Neuronal stem cell (in vitro differentiated cells): ENCODE measurements around the gene ARHGAP42.

ENCODE experiments used
- DNase-seq: peaks from one replicate; pipeline ENCODE4 v3.0.0-alpha.2; 2013; ENCODE audit warnings: low spot score
- H2AFZ ChIP-seq: one replicate; pipeline ENCODE4 v1.6.1; 2013; ENCODE audit warnings: mild to moderate bottlenecking, low read length, inconsistent platforms
- H2AK5ac ChIP-seq: 2 replicates; pipeline ENCODE4 v1.6.1; 2013; ENCODE audit warnings: low read depth, mild to moderate bottlenecking, inconsistent platforms, low read length, moderate library complexity, mixed read lengths
- H2BK120ac ChIP-seq: 2 replicates; pipeline ENCODE4 v1.6.1; 2013; ENCODE audit warnings: low read depth, mild to moderate bottlenecking, inconsistent platforms, low read length, moderate library complexity, mixed read lengths
- H2BK12ac ChIP-seq: one replicate; pipeline ENCODE4 v1.6.1; 2013; ENCODE audit warnings: low read length, inconsistent platforms
- H2BK15ac ChIP-seq: 2 replicates; pipeline ENCODE4 v1.6.1; 2013; ENCODE audit warnings: mild to moderate bottlenecking, low read length, inconsistent platforms, mixed read lengths
- H2BK5ac ChIP-seq: one replicate; pipeline ENCODE4 v1.6.1; 2013; ENCODE audit warnings: inconsistent platforms, mild to moderate bottlenecking, low read length, moderate library complexity
- H3K14ac ChIP-seq: one replicate; pipeline ENCODE4 v1.6.1; 2013; ENCODE audit warnings: low read length, inconsistent platforms
- H3K18ac ChIP-seq: 2 replicates; pipeline ENCODE4 v1.6.1; 2013; ENCODE audit warnings: low read length, inconsistent platforms
- H3K23ac ChIP-seq: 2 replicates; pipeline ENCODE4 v1.6.1; 2013; ENCODE audit warnings: low read depth, mild to moderate bottlenecking, mixed read lengths, low read length, inconsistent platforms; ENCODE audit not compliant: poor library complexity
- H3K27ac ChIP-seq: replicated peaks from 3 replicates; pipeline ENCODE4 v1.5.1; 2013; ENCODE audit warnings: low read length, inconsistent platforms
- H3K27me3 ChIP-seq, 3 experiments: 2 replicates each; pipeline ENCODE4 v1.6.1; 2013; ENCODE audit warnings: low read length in 3 of 3, mild to moderate bottlenecking in 2 of 3, inconsistent platforms in 1 of 3, low read depth in 1 of 3, mixed read lengths in 1 of 3, moderate library complexity in 1 of 3; ENCODE audit not compliant: control insufficient read depth in 3 of 3, insufficient read depth in 3 of 3
- H3K36me3 ChIP-seq, 2 donors: replicated peaks in 1 of 2; 2 replicates each; pipeline ENCODE4 v1.6.1; 2013; ENCODE audit warnings: low read length in 2 of 2; ENCODE audit not compliant: control insufficient read depth in 2 of 2, insufficient read depth in 2 of 2
- H3K4ac ChIP-seq: 2 replicates; pipeline ENCODE4 v1.6.1; 2013; ENCODE audit warnings: inconsistent platforms, mild to moderate bottlenecking, low read length, moderate library complexity
- H3K4me1 ChIP-seq, 2 donors: 1 replicate in 1 of 2; 2 replicates in 1 of 2; pipeline ENCODE4 v1.6.1; 2013; ENCODE audit warnings: low read length in 2 of 2, low read depth in 1 of 2; ENCODE audit not compliant: control insufficient read depth in 2 of 2, insufficient read depth in 1 of 2
- H3K4me2 ChIP-seq: one replicate; pipeline ENCODE4 v1.6.1; 2013; ENCODE audit warnings: mild to moderate bottlenecking, low read length, inconsistent platforms; ENCODE audit not compliant: insufficient read depth, poor library complexity, severe bottlenecking
- H3K4me3 ChIP-seq, 2 donors: 2 replicates each; pipeline ENCODE4 v1.5.1; 2013; ENCODE audit warnings: low read length in 2 of 2, mild to moderate bottlenecking in 2 of 2, inconsistent platforms in 1 of 2, moderate library complexity in 1 of 2
- H3K79me1 ChIP-seq: one replicate; pipeline ENCODE4 v1.6.1; 2013; ENCODE audit warnings: low read depth, mild to moderate bottlenecking, inconsistent platforms, low read length, moderate library complexity
- H3K9ac ChIP-seq: one replicate; pipeline ENCODE4 v1.6.1; 2013; ENCODE audit warnings: mild to moderate bottlenecking, low read depth, low read length, inconsistent platforms; ENCODE audit not compliant: poor library complexity
- H3K9me3 ChIP-seq, 2 donors: replicated peaks in 1 of 2; 2 replicates each; pipeline versions ENCODE3 to v1.6.1; 2013; ENCODE audit warnings: low read length in 2 of 2, mild to moderate bottlenecking in 2 of 2, inconsistent platforms in 1 of 2, low read depth in 1 of 2, mixed read lengths in 1 of 2, moderate library complexity in 1 of 2; ENCODE audit not compliant: control insufficient read depth in 2 of 2, insufficient read depth in 1 of 2
- H4K8ac ChIP-seq: one replicate; pipeline ENCODE4 v1.6.1; 2013; ENCODE audit warnings: low read depth, mild to moderate bottlenecking, inconsistent platforms, low read length, moderate library complexity
- H4K91ac ChIP-seq: one replicate; pipeline ENCODE4 v1.6.1; 2013; ENCODE audit warnings: low read length, low read depth, mild to moderate bottlenecking, inconsistent platforms; ENCODE audit not compliant: poor library complexity
- WGBS, 2 donors: extraction: QIAGEN DNeasy Blood & Tissue Kit; methylation state at CpG; one replicate each; pipeline ENCODE4 v1.1.7; 2013; ENCODE audit warnings: missing lambda C conversion rate in 2 of 2, mixed read lengths in 1 of 2; ENCODE audit not compliant: insufficient read length in 2 of 2, insufficient replicate concordance in 1 of 2; ENCODE audit errors: extremely low coverage in 2 of 2; 5-methylcytosine and 5-hydroxymethylcytosine counted together

Gene ARHGAP42

DNA sequence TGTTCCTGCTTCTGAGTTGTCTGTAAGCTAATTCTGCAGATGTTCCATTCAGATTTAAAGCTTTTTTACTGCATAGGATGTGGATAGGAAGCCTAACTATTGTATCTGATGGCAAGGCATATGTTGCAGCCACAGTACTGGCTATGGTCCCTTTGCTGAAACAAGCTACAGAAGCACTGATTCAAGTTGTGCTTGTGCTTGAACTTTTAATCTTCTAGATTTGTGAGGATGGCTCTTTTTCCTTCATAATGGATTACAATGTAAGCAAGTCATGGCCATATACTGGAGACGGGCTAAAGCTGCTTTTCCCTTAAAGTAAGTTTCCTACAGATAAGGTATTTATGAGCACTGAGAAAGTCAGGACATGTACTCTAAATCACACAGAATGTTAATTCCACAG lies 303.8 kb downstream of the ARHGAP42 start:
- H3K4ac ChIP-seq = no peak overlapping the region
- no peak overlapping the region for H4K8ac ChIP-seq
- H2AFZ ChIP-seq = no peak overlapping the region
- no CpG with 5 or more reads among the region's 1 CpG for WGBS, 2 donors
- H2BK12ac ChIP-seq = no peak overlapping the region
- no peak overlapping the region for H3K18ac ChIP-seq
- no peak overlapping the region for H2BK120ac ChIP-seq
- no peak overlapping the region for H3K23ac ChIP-seq
- H3K4me3 ChIP-seq = no peak overlapping the region
- no peaks in the 10 kb centered on the region for H3K79me1 ChIP-seq
- no peak overlapping the region for H4K91ac ChIP-seq
- no peaks in the 10 kb centered on the region for H3K9me3 ChIP-seq
- no peak overlapping the region for H3K27ac ChIP-seq
- no peaks in the 10 kb centered on the region for H3K36me3 ChIP-seq
- H3K9ac ChIP-seq = no peak overlapping the region
- H2AK5ac ChIP-seq = no peak overlapping the region
- DNase-seq = no peak
- H2BK15ac ChIP-seq = no peak overlapping the region
- H2BK5ac ChIP-seq = no peak overlapping the region
- no peaks in the 10 kb centered on the region for H3K4me1 ChIP-seq
- no peaks in the 10 kb centered on the region for H3K27me3 ChIP-seq
- H3K14ac ChIP-seq = no peak overlapping the region
- H3K4me2 ChIP-seq = no peak overlapping the region

DNA sequence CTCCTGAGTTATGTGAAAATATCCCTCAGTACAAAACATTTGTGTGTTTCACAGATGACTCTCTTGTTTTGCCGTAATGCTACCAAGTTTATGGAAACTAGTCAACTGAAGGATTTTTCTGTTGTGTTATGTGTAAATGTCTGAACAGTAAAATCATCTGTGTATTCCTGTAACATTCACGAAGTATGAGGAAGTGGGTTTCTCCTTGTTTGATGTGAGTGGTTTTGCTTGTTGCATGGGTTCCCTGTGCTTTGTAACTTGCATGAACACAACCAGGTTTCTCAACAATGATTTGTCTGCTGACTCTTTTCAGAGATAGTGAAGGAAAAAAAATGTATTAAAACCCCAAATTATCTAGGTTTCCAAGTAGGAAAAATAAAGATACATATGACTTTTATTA lies 304.5 kb downstream of the ARHGAP42 start:
- H2BK120ac ChIP-seq = no peak overlapping the region
- H3K4me2 ChIP-seq = no peak overlapping the region
- DNase-seq = no peak
- no peak overlapping the region for H2BK15ac ChIP-seq
- no peak overlapping the region for H2AFZ ChIP-seq
- no peaks in the 10 kb centered on the region for H3K4me1 ChIP-seq
- H3K4ac ChIP-seq = no peak overlapping the region
- no peaks in the 10 kb centered on the region for H3K79me1 ChIP-seq
- H3K4me3 ChIP-seq = no peak overlapping the region
- H2BK12ac ChIP-seq = no peak overlapping the region
- no peak overlapping the region for H2BK5ac ChIP-seq
- no peak overlapping the region for H3K23ac ChIP-seq
- H4K91ac ChIP-seq = no peak overlapping the region
- H3K18ac ChIP-seq = no peak overlapping the region
- H3K9ac ChIP-seq = no peak overlapping the region
- H4K8ac ChIP-seq = no peak overlapping the region
- no peaks in the 10 kb centered on the region for H3K27me3 ChIP-seq
- H2AK5ac ChIP-seq = no peak overlapping the region
- no peaks in the 10 kb centered on the region for H3K36me3 ChIP-seq
- no peak overlapping the region for H3K14ac ChIP-seq
- no peaks in the 10 kb centered on the region for H3K9me3 ChIP-seq
- no peak overlapping the region for H3K27ac ChIP-seq
- no CpG with 5 or more reads among the region's 2 CpGs for WGBS, 2 donors

DNA sequence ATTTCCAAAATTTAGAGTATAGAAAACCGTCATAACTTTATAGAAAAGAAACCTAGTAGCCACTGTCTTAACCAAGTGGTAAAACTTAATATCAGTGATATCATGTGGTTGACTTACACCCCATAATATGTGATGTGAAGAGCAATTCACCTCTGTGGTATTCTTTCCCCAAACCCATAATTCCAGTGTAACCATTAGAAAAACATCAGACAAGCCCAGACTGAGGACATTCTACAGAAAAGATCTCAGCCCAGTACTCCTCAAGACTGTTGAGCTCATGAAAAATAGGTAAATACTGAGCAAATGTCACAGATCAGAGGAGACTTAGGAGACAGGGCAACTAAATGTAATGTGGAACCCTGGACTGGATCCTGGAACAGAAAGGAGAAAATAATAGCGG lies 307.9 kb downstream of the ARHGAP42 start:
- H3K27me3 ChIP-seq = no peaks in the 10 kb centered on the region
- no peak overlapping the region for H3K9ac ChIP-seq
- WGBS, 2 donors = no CpG with 5 or more reads among the region's 2 CpGs
- H2BK120ac ChIP-seq = no peak overlapping the region
- no peak overlapping the region for H2BK15ac ChIP-seq
- no peak overlapping the region for H3K4me2 ChIP-seq
- H2AFZ ChIP-seq = no peak overlapping the region
- H2AK5ac ChIP-seq = no peak overlapping the region
- H3K4me3 ChIP-seq = no peak overlapping the region
- H3K36me3 ChIP-seq = no peaks in the 10 kb centered on the region
- no peak overlapping the region for H2BK12ac ChIP-seq
- H3K23ac ChIP-seq = no peak overlapping the region
- no peak for DNase-seq
- H3K27ac ChIP-seq = no peak overlapping the region
- peaks cover 0 to 5% of the 10 kb centered on the region in 2 donors for H3K4me1 ChIP-seq
- no peaks in the 10 kb centered on the region for H3K9me3 ChIP-seq
- no peak overlapping the region for H3K4ac ChIP-seq
- H3K79me1 ChIP-seq = no peaks in the 10 kb centered on the region
- no peak overlapping the region for H4K8ac ChIP-seq
- no peak overlapping the region for H3K14ac ChIP-seq
- H2BK5ac ChIP-seq = no peak overlapping the region
- no peak overlapping the region for H3K18ac ChIP-seq
- no peak overlapping the region for H4K91ac ChIP-seq

DNA sequence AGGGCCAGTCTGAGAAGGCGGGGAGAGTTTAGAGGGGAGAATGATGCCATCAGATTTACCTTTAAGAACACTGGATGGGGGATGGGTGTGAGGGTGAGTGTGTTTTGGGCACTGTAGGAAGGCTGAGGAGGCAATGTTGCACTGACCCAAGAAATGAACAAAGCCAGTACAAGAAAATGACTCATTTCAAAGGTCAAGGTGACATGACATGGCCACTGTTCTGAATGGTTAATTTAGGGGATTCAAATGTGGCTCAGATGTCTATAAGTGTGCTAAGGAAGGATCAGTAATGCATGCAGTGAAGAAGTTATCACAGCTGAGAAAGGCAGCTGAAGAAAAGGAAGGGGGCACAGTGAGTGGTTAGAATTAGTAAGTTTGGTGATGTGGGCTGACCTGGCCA lies 312.7 kb downstream of the ARHGAP42 start:
- Histone ChIP-seq H3K27ac (no peak overlapping the region), H2AK5ac (no peak overlapping the region), H4K8ac (no peak overlapping the region), H3K14ac (no peak overlapping the region), H2BK12ac (no peak overlapping the region), H2BK5ac (no peak overlapping the region), H3K4ac (no peak overlapping the region), H3K27me3 (no peaks in the 10 kb centered on the region), H3K23ac (no peak overlapping the region), H2BK15ac (no peak overlapping the region), H3K18ac (no peak overlapping the region), H3K4me1 (peaks cover 0 to 5% of the 10 kb centered on the region in 2 donors), H4K91ac (no peak overlapping the region), H3K36me3 (no peaks in the 10 kb centered on the region), H3K9ac (no peak overlapping the region), H3K4me3 (no peak overlapping the region), H2AFZ (no peak overlapping the region), H2BK120ac (no peak overlapping the region), H3K79me1 (no peaks in the 10 kb centered on the region), H3K4me2 (no peak overlapping the region), H3K9me3 (no peaks in the 10 kb centered on the region)
- DNase-seq = no peak
- no CpG with 5 or more reads among the region's 1 CpG for WGBS, 2 donors
